GM23338 (cell line): ENCODE measurements around the gene RIT1.

ENCODE experiments used
- CTCF ChIP-seq, 2 experiments: fragments of 200-600 bp in 1 of 2; sonication (generic) in 1 of 2; conservative IDR thresholded peaks; 2 replicates each; pipeline versions ENCODE4 v1.5.1 to v1.6.1; 2016 to 2017; ENCODE audit warnings: antibody characterized with exemption in 2 of 2, low read depth in 2 of 2, mild to moderate bottlenecking in 2 of 2, moderate library complexity in 1 of 2
- EZH2 ChIP-seq: fragments of 200-600 bp; sonication (generic); IDR thresholded peaks from one replicate; pipeline ENCODE4 v1.8.0; 2017; ENCODE audit warnings: antibody characterized with exemption, mild to moderate bottlenecking, low read depth; ENCODE audit not compliant: unreplicated experiment
- REST ChIP-seq: IDR thresholded peaks from one replicate; pipeline ENCODE4 v1.6.1; 2018; ENCODE audit warnings: antibody characterized with exemption; ENCODE audit not compliant: unreplicated experiment

- TF ChIP-seq REST: no peak
- no peak for TF ChIP-seq EZH2
- no peak for TF ChIP-seq CTCF (conservative IDR thresholded peaks at IDR 0.05; ENCODE audit: low read depth in 2 of 2)
These were observed 43.5 kb upstream of the RIT1 start for GRCh38 chr1:155954645-155955044.
